GM12892 (cell line): ENCODE results near the gene BABAM2.

Experiments
- POLR2A ChIP-seq: IDR thresholded peaks from 2 replicates; pipeline ENCODE4 v1.6.1; 2011; ENCODE audit warnings: low read depth, low read length, control low read depth
- POLR2AphosphoS5 ChIP-seq: IDR thresholded peaks from 2 replicates; pipeline ENCODE4 v1.6.1; 2011; ENCODE audit warnings: low read depth, low read length, control low read depth

GRCh38 chr2:28201671-28202180 lies 311.2 kb downstream of the BABAM2 start:
- TF ChIP-seq POLR2AphosphoS5 = no peak
- TF ChIP-seq POLR2A = no peak
